GM19468 (cell line): ENCODE data around the gene DNAH12.
"Not testable (repeated sequence)": the region's sequence is repeated elsewhere in the genome, so short reads cannot be mapped to it uniquely, and the experiment has no call there.

Source experiments
- ATAC-seq: cut with Tn5 transposase; IDR thresholded peaks from one replicate; pipeline ENCODE4 v1.9.1; 2021; ENCODE audit warnings: mild to moderate bottlenecking, moderate library complexity, moderate number of reproducible peaks; ENCODE audit not compliant: unreplicated experiment; ENCODE audit errors: extremely low read depth

Gene DNAH12

DNA sequence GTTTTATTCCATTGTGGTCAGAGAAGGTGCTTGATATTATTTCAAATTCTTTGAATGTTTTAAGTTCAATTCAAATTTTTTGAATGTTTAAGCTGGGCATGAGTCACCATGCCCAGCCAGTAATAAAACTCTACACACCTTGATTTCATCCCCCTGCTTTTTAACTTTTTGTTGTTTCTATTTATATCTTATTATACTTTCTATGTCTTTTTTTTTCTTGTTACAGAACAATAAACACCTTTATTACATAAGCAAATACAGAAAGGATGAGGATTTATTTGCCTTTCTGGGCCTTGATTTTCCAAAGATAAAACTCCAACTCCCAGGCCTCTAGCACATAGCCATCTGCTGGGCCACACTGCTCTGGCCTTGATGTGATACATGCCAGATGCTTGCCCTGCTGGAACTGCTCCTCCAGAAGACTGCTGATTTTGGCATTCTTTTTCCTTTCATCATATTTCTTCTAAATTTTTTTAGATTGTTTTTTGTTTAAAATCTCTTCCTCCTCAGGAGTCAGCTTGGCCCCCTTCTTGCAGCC is 14.0 kb downstream of the DNAH12 start:
- ATAC-seq = no peak

DNA sequence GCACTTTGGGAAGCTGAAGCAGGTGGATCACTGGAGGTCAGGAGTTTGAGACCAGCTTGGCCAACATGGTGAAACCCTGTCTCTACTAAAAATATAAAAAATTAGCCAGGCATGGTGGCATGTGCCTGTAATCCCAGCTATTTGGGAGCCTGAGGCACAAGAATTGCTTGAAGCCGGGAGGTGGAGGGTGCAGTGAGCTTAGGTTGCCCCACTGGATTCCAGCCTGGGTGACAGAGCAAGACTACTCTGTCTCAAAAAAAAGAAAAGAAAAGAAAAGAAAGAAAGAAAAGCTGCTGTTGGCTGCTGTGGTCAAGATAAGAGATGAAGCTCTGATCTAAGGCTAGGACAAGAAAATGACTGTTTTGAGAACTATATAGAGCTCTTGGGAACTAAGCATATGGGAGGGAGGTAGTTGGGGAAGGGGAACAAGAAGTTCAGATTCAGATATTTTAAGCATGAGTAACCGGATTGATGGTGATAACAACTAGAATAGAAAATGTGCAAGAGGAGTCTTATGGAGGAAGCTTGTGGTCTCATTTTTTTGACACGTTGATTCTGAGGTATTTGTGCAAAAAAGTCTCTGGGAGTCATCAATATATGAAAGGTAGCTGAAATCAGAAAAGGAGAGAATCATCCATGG is 25.7 kb downstream of the DNAH12 start:
- ATAC-seq = no peak

GRCh38 chr3:57512166-57512565 is 32.0 kb downstream of the DNAH12 start:
- no peak for ATAC-seq

DNA sequence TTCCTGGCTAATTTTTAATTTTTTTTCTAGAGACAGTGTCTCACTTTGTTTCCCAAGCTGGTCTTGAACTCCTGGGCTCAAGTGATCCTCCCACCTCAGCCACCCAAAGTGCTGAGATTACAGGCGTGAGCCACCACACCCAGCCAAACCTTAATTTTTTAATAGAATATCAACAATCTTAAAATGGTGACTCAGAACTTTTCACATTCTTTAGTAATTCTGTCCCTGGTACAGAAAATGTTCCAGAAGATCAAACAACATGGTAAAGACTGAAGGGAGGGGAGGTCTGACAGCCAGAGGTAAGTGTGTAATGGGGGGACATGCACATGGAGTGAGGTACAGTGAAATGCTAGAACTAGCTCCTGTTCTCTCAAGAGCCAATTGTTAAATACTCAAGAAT is 38.2 kb downstream of the DNAH12 start:
- ATAC-seq = no peak

DNA sequence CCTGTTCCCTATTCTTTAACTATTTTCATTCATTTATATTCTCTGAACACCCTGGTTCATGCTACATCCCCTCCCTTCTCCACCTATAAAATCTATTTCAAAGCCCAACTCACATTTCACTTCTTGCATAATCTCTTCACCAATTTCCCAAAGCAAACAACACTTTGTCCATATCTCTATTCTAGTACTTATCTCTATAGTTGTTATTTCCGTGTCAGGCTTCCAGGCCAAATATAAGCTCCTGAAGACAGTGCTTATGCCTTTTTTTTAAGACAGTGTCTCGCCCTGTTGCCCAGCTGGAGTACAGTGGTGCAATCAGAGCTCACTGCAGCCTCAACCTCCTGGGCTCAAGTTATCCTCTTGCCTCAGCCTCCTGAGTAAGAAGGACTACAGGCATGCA is 43.6 kb downstream of the DNAH12 start:
- ATAC-seq = no peak

GRCh38 chr3:57497904-57498303 is 46.2 kb downstream of the DNAH12 start:
- no peak for ATAC-seq

- no peak for ATAC-seq
Observed at GRCh38 chr3:57484563-57484962, 59.6 kb downstream of the DNAH12 start.

DNA sequence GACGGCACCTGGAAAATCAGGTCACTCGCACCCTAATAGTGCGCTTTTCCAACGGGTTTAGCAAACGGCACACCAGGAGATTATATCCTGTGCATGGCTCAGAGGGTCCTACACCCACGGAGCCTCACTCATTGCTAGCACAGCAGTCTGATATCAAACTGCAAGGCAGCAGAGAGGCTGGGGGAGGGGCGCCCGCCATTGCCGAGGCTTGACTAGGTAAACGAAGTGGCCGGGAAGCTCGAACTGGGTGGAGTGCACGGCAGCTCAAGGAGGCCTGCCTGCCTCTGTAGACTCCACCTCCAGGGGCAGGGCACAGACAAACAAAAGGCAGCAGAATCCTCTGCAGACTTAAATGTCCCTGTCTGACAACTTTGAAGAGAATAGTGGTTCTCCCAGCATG is 67.0 kb downstream of the DNAH12 start:
- not testable (repeated sequence) for ATAC-seq

DNA sequence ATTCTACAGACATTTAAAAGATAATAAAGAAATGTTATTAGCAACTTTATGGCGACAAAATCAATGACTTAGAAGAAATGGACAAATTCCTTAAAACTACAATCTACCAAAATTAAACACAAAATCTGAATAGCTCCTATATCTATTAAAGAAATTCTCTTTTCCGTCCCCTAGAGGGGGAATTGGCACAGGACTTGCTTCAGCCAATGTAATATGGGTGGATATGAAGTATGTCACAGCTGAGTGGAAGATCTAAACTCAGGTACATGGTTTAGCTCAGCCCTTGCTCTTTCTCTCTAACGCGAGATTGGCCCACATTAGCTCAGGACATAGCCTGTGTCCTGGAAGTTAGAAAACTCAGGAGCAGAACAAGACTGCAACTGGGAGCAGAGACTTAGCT is 79.3 kb downstream of the DNAH12 start:
- no peak for ATAC-seq

- ATAC-seq = no peak
Observed at GRCh38 chr3:57464011-57464410, 80.1 kb downstream of the DNAH12 start.

- ATAC-seq = no peak
Observed at GRCh38 chr3:57451150-57451846, 92.8 kb downstream of the DNAH12 start.

- ATAC-seq = not testable (repeated sequence)
Observed at GRCh38 chr3:57449276-57449847, 94.8 kb downstream of the DNAH12 start.

DNA sequence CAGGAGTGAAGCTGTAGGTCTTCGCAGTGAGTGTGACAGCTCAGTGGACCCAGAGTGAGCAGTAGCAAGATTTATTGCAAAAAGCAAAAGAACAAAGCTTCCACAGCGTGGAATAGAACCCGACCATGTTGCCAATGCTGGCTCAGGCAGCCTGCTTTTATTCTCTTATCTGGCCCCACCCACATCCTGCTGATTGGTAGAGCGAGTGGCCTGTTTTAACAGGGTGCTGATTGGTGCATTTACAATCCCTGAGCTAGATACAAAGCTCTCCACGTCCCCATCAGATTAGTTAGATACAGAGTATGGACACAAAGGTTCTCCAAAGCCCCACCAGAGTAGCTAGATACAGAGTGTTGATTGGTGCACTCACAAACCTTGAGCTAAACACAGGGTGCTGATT is 95.7 kb downstream of the DNAH12 start:
- ATAC-seq = not testable (repeated sequence)

DNA sequence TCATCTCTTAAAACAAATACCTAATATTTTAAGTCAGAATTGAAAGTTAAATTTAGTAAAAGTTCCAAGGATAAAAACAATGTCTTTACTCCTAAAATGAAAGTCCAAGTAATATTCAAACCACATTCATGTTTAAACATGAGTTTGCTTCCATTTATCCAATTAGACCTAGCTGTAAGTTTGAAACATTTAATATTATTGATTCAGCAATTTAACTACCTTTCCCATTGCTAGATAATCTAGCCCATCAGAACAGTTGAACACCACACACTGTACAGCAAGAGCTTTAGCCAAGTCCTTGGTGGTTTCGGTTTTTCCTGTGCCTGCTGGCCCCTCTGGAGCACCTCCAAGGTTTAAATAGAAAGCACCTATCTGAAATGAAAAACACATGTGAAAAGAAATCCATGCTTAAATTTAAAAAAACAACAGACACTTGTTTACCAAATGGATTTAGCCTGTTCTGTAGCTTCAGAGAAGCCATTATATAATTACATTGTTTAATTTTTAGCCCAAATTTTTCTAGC is 97.8 kb downstream of the DNAH12 start:
- no peak for ATAC-seq

GRCh38 chr3:57444469-57444868 is 99.7 kb downstream of the DNAH12 start:
- no peak for ATAC-seq

- ATAC-seq = not testable (repeated sequence)
Observed at GRCh38 chr3:57440144-57440543, 104.0 kb downstream of the DNAH12 start.

DNA sequence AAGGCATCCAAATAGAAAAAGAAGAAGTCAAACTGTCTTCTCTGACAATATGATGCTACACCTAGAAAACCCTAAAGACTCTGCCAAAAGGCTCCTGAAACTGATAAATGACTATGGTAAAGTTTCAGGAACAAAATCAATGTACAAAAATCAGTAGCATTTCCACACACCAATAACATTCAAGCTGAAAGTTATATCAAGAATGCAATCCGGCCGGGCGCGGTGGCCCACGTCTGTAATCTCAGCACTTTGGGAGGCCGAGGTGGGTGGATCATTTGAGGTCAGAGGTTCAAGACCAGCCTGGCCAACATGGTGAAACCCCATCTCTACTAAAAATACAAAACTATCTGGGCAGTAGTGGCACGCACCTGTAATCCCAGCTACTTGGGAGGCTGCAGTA is 105.7 kb downstream of the DNAH12 start:
- ATAC-seq = not testable (repeated sequence)

DNA sequence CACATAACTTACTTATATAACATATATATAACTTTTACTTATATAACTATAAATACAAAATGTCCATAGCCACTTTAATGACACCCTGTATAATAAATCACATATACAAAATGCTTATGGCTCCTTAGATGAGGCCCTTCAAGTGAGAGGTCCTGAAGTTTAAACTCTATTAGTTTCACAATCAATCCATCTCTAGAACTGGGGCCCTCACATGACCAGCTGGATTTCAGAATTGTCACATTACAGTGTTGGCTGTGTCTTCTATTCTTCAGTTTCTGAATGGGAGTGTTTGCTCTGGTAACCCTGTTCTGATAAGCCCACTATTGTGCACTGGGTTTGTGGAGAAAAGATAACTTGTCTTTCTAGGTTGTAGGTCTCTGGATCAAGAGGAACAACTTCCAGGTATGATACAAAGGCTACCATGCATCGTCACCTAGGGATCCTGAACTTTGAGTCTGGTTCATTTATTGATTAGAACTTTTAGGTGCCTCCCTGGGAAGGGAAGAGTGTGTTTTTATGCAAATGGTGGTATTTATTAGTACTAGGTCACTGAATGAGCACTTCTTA is 107.9 kb downstream of the DNAH12 start:
- no peak for ATAC-seq

DNA sequence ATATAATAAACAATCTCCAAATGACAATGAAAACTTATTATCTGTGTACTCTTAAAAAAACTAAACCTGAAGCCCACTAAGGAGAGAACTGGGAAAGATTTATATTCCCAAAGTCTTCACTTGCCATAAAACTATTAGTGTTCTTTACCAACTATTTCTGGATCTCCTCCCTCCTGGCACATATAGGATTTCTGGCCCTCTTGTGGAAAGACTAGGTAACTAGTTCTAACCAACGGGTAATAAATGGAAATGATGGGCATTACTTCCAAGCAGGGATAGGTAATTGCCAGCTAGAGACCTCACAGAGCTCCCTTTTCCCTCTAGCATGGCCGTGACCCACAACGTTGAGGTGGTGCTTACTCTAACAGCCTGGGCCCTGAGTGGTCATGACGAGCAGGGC is 110.1 kb downstream of the DNAH12 start:
- no peak for ATAC-seq

- ATAC-seq = no peak
Observed at GRCh38 chr3:57423335-57423734, 120.8 kb downstream of the DNAH12 start.

GRCh38 chr3:57421336-57421735 is 122.8 kb downstream of the DNAH12 start:
- no peak for ATAC-seq
